HepG2 (cell line): ENCODE results near the gene PLCG1. TPM values are rescaled to one million over a fixed set of nuclear protein-coding genes. Genes with fewer than 3 reads are reported as not detected.
A peak's percentile ranks its signal among the peaks of the same experiment; 100 is the strongest.

Experiments
- BCLAF1 ChIP-seq: fragments of 450-650 bp; IDR thresholded peaks from 2 replicates; pipeline ENCODE4 v1.6.1; 2017; ENCODE audit warnings: mild to moderate bottlenecking
- CTCF ChIP-seq: sonication (generic); formaldehyde crosslinking; IDR thresholded peaks from 2 replicates; pipeline ENCODE4 v1.5.0; 2020; ENCODE audit warnings: mild to moderate bottlenecking, missing genetic modification reagents, moderate library complexity
- HDAC1 ChIP-seq: sonication (generic); formaldehyde crosslinking; IDR thresholded peaks from 2 replicates; pipeline ENCODE4 v1.5.1; 2020; ENCODE audit warnings: mild to moderate bottlenecking, missing genetic modification reagents
- HNRNPL ChIP-seq: fragments of 200-400 bp; formaldehyde crosslinking; IDR thresholded peaks from 2 replicates; pipeline ENCODE4 v1.6.1; 2017; ENCODE audit warnings: mild to moderate bottlenecking, low read depth, low read length
- NBN ChIP-seq: fragments of 450-650 bp; conservative IDR thresholded peaks from 2 replicates; pipeline ENCODE4 v1.6.1; 2017
- PREB ChIP-seq: sonication (generic); formaldehyde crosslinking; IDR thresholded peaks from 2 replicates; pipeline ENCODE4 v1.4.0; 2020; ENCODE audit warnings: missing genetic modification reagents
- SNAPC4 ChIP-seq: sonication (generic); formaldehyde crosslinking; IDR thresholded peaks from 2 replicates; pipeline ENCODE4 v1.4.0; 2020; ENCODE audit warnings: mild to moderate bottlenecking, missing genetic modification reagents
- ZNF296 ChIP-seq: sonication (generic); formaldehyde crosslinking; conservative IDR thresholded peaks from 2 replicates; pipeline ENCODE4 v1.5.0; 2020; ENCODE audit warnings: mild to moderate bottlenecking, missing genetic modification reagents
- ZNF777 ChIP-seq: sonication (generic); formaldehyde crosslinking; IDR thresholded peaks from 2 replicates; pipeline ENCODE4 v1.4.0; 2020; ENCODE audit warnings: missing genetic modification reagents
- ZNF841 ChIP-seq: sonication (generic); formaldehyde crosslinking; IDR thresholded peaks from 2 replicates; pipeline ENCODE4 v1.8.1; 2023; ENCODE audit warnings: missing genetic modification reagents, borderline replicate concordance
- polyA plus RNA-seq, 8 experiments: library from polyadenylated mRNA; depleted of rRNA in 3 of 8; stranded (reverse) in 7 of 8; unstranded in 1 of 8; fragments of >200 nt; fragmentation: Illumina TruSeq in 4 of 8; extraction: Trizol in 4 of 8; gene quantifications; 2 replicates each; pipeline versions ENCODE4 v1.2.1 to v1.2.3, GENCODE V29; 2011 to 2016; ENCODE audit warnings: low read depth in 4 of 8, missing spikeins in 1 of 8, mixed read lengths in 1 of 8; ENCODE audit not compliant: insufficient read depth in 1 of 8
- total RNA-seq, 5 experiments: library from RNA; depleted of rRNA; stranded (reverse); fragments of >200 nt; fragmentation: Illumina TruSeq; extraction: Trizol; gene quantifications; 2 replicates each; pipeline ENCODE4 v1.2.3, GENCODE V29; 2016; ENCODE audit warnings: low read depth in 1 of 5

Gene PLCG1
- total and polyA plus RNA-seq, 2 of the 13 experiments (the other 11 are each of a cell fraction or from before 2014, with no cell fraction given), result 85.3 to 158 TPM

GRCh38 chr20:41136680-41137613 is at the start of gene PLCG1 (continued):
- TF ChIP-seq SNAPC4 (CRISPR knock-in tag) (peak; percentile 56; the same call in 1 of the 2 replicates), BCLAF1 (no peak), ZNF296 (CRISPR knock-in tag) (no peak; the same call in 1 of the 2 replicates), ZNF841 (CRISPR knock-in tag) (no peak), PREB (CRISPR knock-in tag) (0 out of 2 replicates have a peak, but pooled peaks have one; percentile 67), HNRNPL (peak; percentile 42; the same call in 1 of the 2 replicates), NBN (no peak), CTCF (CRISPR knock-in tag) (no peak; the same call in 1 of the 2 replicates), ZNF777 (CRISPR knock-in tag) (peak; percentile 96), HDAC1 (CRISPR knock-in tag) (peak; percentile 91)
